A673 (cell line): ENCODE data around the gene RPGRIP1. TPM values are rescaled to one million over a fixed set of nuclear protein-coding genes. Genes with fewer than 3 reads are reported as not detected.

Source experiments
- BruUV-seq: library from RNA; stranded (reverse); fragments of 400-500 nt; replicated peaks from 2 replicates; lab custom pipeline; 2021; lab: Mats Ljungman, UMichigan
- CTCF ChIA-PET: fragments of 300-600 bp; sonication (Branson Sonifier 250); formaldehyde crosslinking; loops from one replicate; lab custom pipeline; 2022; ENCODE audit warnings: antibody characterized with exemption; lab: Charles Lee
- POLR2A ChIA-PET: fragments of 300-600 bp; sonication (Branson Sonifier 250); formaldehyde crosslinking; loops from one replicate; lab custom pipeline; 2022; ENCODE audit warnings: antibody characterized with exemption; ENCODE audit not compliant: low non-redundant PET; lab: Charles Lee
- DNase-seq: peaks from one replicate; pipeline ENCODE4 v3.0.0-alpha.2; 2015; ENCODE audit warnings: low spot score
- H3K27ac ChIP-seq: fragments of 200-600 bp; sonication (generic); 2 replicates; pipeline ENCODE4 v1.5.1; 2016; ENCODE audit warnings: mixed run types, low read depth, mild to moderate bottlenecking, mixed read lengths, antibody characterized with exemption, low read length; ENCODE audit not compliant: poor library complexity, severe bottlenecking
- H3K27me3 ChIP-seq: fragments of 200-600 bp; sonication (generic); replicated peaks from 2 replicates; pipeline ENCODE4 v1.6.1; 2017; ENCODE audit warnings: mixed run types, low read depth, mild to moderate bottlenecking, mixed read lengths, antibody characterized with exemption, low read length; ENCODE audit not compliant: insufficient read depth, poor library complexity
- H3K36me3 ChIP-seq: fragments of 200-600 bp; sonication (generic); 2 replicates; pipeline ENCODE4 v1.6.1; 2016; ENCODE audit warnings: mixed run types, mild to moderate bottlenecking, mixed read lengths, antibody characterized with exemption, low read length; ENCODE audit not compliant: insufficient read depth, poor library complexity, severe bottlenecking
- H3K4me1 ChIP-seq: fragments of 200-600 bp; sonication (generic); 2 replicates; pipeline ENCODE4 v1.6.1; 2017; ENCODE audit warnings: mixed run types, mild to moderate bottlenecking, mixed read lengths, antibody characterized with exemption, low read length; ENCODE audit not compliant: insufficient read depth, poor library complexity, severe bottlenecking
- H3K4me3 ChIP-seq: fragments of 200-600 bp; sonication (generic); 2 replicates; pipeline ENCODE4 v1.5.1; 2016; ENCODE audit warnings: low read depth, mixed run types, mild to moderate bottlenecking, mixed read lengths, low read length; ENCODE audit not compliant: poor library complexity, severe bottlenecking
- H3K9me3 ChIP-seq: fragments of 200-600 bp; sonication (generic); 2 replicates; pipeline ENCODE4 v1.6.1; 2016; ENCODE audit warnings: mixed run types, low read depth, mild to moderate bottlenecking, mixed read lengths, antibody characterized with exemption, low read length; ENCODE audit not compliant: poor library complexity, severe bottlenecking
- EZH2 ChIP-seq: fragments of 200-600 bp; sonication (generic); IDR thresholded peaks from 2 replicates; pipeline ENCODE4 v1.6.1; 2017; ENCODE audit warnings: borderline replicate concordance, low read depth, mild to moderate bottlenecking, mixed read lengths, antibody characterized with exemption, low read length; ENCODE audit not compliant: poor library complexity, severe bottlenecking
- intact Hi-C: fragments of 100-400 bp; cut with micrococcal nuclease; formaldehyde crosslinking; loops from one replicate; pipeline ENCODE4 v1.10.0; 2022; ENCODE audit not compliant: unreplicated experiment
- total RNA-seq: library from RNA; stranded (reverse); gene quantifications from 2 replicates; pipeline ENCODE4 v1.2.3, GENCODE V29; 2021
- TF ChIP-seq, protein P1 (sequence below): fragments of 300-800, 200-600 bp; sonication (generic); conservative IDR thresholded peaks from 2 replicates; pipeline ENCODE4 v1.5.1; 2017; ENCODE audit warnings: low read depth, mild to moderate bottlenecking, antibody characterized with exemption, low read length, moderate library complexity, mixed read lengths

Gene RPGRIP1
- total RNA-seq, 1 experiment from 2014 or later = 0.86 TPM

DNA sequence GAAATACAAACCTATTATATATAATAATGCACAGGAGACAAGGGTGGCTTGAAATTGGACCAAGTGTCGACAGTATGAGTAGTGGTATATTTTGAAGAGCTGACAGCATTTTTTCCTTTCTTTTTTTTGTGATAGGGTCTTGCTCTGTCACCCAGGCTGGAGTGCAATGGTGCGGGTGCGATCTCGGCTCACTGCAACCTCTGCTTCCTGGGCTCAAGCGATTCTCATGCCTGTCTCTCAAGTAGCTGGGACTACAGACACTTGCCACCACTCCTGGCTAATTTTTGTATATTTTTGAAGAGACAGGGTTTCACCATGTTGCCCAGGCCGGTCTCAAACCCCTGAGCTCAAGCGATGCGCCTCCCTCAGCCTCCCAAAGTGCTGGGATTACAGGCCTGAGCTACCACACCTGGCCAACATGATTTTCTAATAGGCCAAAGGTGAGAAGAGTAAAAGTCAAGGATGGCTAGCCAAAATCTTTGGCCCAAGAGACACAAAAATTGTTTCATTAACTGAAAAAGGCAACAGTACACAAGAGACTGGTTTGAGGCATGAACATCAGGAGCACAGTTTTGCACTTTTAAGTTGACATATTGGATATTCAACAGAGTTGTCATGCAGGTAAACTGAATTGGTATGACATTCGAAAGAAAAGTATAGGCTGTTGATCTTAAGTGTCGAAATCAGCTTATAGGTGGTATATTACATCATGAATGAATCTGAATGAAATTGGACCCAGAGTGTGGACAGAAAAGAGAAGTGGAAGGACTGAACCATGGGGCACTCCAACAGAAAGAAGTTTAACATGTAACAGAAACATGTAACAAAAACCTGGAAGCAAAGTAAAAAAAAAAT lies 23.1 kb upstream of the RPGRIP1 start:
- CTCF ChIA-PET = no interaction called here
- no TSS peak for BruUV-seq
- intact Hi-C loops = no loop called here

DNA sequence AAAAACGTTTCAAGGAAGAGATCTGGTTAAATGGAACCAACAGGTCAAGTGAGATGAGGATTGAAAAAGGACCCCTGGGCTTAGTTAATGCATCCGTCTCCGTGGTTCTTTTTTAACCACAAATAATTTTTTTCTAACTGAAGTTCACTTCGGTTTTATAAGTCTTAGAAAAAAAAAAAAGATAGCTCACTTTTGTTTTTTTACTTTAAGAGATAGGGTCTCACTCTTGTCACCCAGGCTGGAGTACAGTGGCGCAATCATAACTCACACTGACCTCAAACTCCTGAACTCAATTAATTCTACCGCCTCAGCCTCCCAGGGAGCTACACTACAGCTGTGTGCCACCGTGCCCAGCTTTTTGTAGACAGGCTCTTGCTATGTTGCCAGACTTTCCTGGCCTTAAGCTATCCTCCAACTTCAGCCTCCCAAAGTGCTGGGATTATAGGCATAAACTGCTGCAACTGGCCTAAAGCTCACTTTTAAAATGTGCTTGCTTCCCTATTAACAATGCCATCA lies 22.4 kb upstream of the RPGRIP1 start:
- Histone ChIP-seq H3K4me3 (no peak overlapping the region), H3K27me3 (no peaks in the 10 kb centered on the region), H3K36me3 (peaks cover 97% of the 10 kb centered on the region), H3K9me3 (no peaks in the 10 kb centered on the region), H3K27ac (peak overlapping the region; percentile 40), H3K4me1 (peaks cover 45% of the 10 kb centered on the region)
- ChIA-PET POLR2A (no interaction called here), CTCF (no interaction called here)
- BruUV-seq = no TSS peak
- DNase-seq = no peak
- TF ChIP-seq, protein P1, sequence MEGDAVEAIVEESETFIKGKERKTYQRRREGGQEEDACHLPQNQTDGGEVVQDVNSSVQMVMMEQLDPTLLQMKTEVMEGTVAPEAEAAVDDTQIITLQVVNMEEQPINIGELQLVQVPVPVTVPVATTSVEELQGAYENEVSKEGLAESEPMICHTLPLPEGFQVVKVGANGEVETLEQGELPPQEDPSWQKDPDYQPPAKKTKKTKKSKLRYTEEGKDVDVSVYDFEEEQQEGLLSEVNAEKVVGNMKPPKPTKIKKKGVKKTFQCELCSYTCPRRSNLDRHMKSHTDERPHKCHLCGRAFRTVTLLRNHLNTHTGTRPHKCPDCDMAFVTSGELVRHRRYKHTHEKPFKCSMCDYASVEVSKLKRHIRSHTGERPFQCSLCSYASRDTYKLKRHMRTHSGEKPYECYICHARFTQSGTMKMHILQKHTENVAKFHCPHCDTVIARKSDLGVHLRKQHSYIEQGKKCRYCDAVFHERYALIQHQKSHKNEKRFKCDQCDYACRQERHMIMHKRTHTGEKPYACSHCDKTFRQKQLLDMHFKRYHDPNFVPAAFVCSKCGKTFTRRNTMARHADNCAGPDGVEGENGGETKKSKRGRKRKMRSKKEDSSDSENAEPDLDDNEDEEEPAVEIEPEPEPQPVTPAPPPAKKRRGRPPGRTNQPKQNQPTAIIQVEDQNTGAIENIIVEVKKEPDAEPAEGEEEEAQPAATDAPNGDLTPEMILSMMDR = no peak
- no peak for TF ChIP-seq EZH2
- intact Hi-C loops = no loop called here

More for the DNA sequence above, 23.1 kb upstream of the RPGRIP1 start:
- no peak for TF ChIP-seq EZH2
- TF ChIP-seq, protein P1 = no peak
- Histone ChIP-seq H3K36me3 (peaks cover 97% of the 10 kb centered on the region), H3K27me3 (no peaks in the 10 kb centered on the region), H3K27ac (peak overlapping the region; percentile 40), H3K4me1 (peaks cover 38% of the 10 kb centered on the region), H3K9me3 (no peaks in the 10 kb centered on the region), H3K4me3 (no peak overlapping the region)
- no peak for DNase-seq
- POLR2A ChIA-PET = no interaction called here

DNA sequence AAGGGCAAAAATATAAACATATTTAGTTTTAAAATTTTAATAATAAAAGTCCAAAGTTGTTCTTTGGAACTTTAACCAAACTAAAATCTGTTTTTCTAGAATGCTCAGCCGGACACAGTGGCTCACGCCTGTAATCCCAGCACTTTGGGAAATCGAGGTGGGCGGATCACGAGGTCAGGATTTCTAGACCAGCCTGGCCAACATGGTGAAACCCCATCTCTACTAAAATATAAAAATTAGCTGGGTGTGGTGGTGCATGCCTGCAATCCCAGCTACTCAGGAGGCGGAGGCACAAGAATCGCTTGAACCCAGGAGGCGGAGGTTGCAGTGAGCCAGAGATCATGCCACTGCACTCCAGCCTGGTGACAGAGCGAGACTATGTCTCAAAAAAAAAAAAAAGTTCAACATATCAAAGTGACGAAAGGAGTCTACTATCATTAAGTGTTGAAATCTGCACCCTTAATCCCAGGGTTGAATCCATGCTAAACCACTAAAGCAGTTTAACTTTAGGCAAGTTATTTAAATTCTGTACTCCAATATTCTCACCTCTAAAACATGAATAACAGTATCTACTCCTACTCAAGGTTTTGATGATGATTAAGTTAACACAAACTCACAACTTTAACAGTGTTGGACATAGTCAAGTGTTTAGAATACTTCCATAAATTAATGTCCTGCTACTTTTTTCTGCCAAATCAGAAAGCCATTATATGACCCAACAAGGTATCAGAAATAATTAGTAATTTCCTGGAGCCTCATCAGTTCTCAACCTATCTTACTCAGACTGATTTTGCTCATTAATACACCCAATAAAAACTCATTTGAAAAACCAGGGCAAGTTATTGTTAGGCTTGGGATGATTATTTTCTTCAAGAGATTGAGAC lies 21.6 kb upstream of the RPGRIP1 start:
- intact Hi-C loops = no loop called here
- POLR2A ChIA-PET = no interaction called here
- no TSS peak for BruUV-seq
- Histone ChIP-seq H3K27me3 (no peaks in the 10 kb centered on the region), H3K4me1 (peaks cover 51% of the 10 kb centered on the region), H3K27ac (no peak overlapping the region), H3K4me3 (no peak overlapping the region), H3K9me3 (no peaks in the 10 kb centered on the region), H3K36me3 (peaks cover 97% of the 10 kb centered on the region)
- TF ChIP-seq EZH2 = no peak
- TF ChIP-seq, protein P1 = no peak
- DNase-seq = no peak
- CTCF ChIA-PET = no interaction called here
